Measurements from ENCODE around the gene PRELID3B. TPM values are rescaled to one million over a fixed set of nuclear protein-coding genes. Genes with fewer than 3 reads are reported as not detected.

Gene PRELID3B
- total RNA-seq, 2 donors from 2014 or later, result 28.9 to 35.6 TPM

DNA sequence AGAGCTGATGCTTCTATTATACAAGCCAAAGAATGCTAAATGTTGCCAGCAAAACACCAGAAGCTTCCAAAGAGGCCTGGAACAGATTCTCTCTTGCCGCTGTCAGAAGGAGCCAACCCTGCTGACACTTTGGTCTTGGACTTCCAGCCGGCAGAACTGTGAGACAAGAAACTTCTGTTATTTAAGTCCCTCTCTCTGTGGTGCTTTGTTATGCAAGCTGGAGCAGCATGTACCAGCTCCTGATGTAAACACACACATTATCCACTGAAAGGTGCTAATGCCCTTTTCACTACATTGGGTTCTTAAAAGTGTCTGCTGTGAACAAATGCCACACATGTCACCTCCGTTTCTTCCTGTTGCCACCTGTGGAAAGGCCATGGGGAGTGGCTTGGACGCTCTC, 25.9 kb upstream of the PRELID3B start:
- H3K27ac ChIP-seq, result no peak overlapping the region
- no peaks in the 10 kb centered on the region for H3K9me3 ChIP-seq
- DNase-seq (ENCODE audit: low spot score), result no peak
- H3K4me3 ChIP-seq, result no peak overlapping the region
- TF ChIP-seq POLR2AphosphoS5 (IDR thresholded peaks at IDR 0.05) (no peak), POLR2A (IDR thresholded peaks at IDR 0.05) (no peak)
- TF ChIP-seq, protein P1, sequence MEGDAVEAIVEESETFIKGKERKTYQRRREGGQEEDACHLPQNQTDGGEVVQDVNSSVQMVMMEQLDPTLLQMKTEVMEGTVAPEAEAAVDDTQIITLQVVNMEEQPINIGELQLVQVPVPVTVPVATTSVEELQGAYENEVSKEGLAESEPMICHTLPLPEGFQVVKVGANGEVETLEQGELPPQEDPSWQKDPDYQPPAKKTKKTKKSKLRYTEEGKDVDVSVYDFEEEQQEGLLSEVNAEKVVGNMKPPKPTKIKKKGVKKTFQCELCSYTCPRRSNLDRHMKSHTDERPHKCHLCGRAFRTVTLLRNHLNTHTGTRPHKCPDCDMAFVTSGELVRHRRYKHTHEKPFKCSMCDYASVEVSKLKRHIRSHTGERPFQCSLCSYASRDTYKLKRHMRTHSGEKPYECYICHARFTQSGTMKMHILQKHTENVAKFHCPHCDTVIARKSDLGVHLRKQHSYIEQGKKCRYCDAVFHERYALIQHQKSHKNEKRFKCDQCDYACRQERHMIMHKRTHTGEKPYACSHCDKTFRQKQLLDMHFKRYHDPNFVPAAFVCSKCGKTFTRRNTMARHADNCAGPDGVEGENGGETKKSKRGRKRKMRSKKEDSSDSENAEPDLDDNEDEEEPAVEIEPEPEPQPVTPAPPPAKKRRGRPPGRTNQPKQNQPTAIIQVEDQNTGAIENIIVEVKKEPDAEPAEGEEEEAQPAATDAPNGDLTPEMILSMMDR (IDR thresholded peaks at IDR 0.05), result no peak
- WGBS, result 67% methylated on average over 4 of the region's 4 CpGs
- no peaks in the 10 kb centered on the region for H3K36me3 ChIP-seq
- intact Hi-C loops (cut with DNase I), result no loop called here
- no peaks in the 10 kb centered on the region for H3K27me3 ChIP-seq (replicated peaks; ENCODE audit: insufficient read depth)
- no peaks in the 10 kb centered on the region for H3K4me1 ChIP-seq (replicated peaks)

DNA sequence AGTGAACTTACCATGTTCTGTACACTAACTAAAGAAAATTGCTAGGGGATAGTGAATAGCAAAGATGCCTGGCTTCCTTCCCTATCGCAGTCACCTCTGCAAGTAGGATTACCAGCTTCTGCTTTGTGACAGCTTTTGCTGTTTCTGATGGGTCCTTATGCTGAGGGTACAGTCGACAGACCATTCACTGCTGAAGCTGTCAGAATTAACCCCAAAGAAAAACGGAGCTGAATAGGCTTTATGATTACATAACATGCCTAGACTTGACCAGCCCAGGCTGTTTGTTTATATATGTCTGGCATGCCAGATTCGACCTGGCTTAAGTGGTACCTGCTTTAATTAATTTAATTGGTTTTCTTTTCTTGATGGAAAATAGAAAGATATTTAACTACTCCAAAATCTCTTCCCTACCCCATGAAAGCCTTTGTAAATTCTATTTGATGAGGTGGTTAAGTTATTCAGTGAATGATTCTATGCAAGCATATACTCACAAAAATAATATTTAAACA, 21.7 kb upstream of the PRELID3B start:
- no peak for TF ChIP-seq POLR2A (IDR thresholded peaks at IDR 0.05)
- TF ChIP-seq, protein P1 (IDR thresholded peaks at IDR 0.05), result no peak
- no peak for TF ChIP-seq POLR2AphosphoS5 (IDR thresholded peaks at IDR 0.05)
- no peak overlapping the region for H3K4me3 ChIP-seq
- intact Hi-C loops (cut with DNase I), result no loop called here
- 20% methylated on average over 4 of the region's 4 CpGs for WGBS
- no peaks in the 10 kb centered on the region for H3K27me3 ChIP-seq (replicated peaks; ENCODE audit: insufficient read depth)
- H3K27ac ChIP-seq, result no peak overlapping the region
- H3K36me3 ChIP-seq, result no peaks in the 10 kb centered on the region
- H3K4me1 ChIP-seq (replicated peaks), result no peaks in the 10 kb centered on the region
- DNase-seq (ENCODE audit: low spot score), result no peak
- H3K9me3 ChIP-seq, result no peaks in the 10 kb centered on the region

DNA sequence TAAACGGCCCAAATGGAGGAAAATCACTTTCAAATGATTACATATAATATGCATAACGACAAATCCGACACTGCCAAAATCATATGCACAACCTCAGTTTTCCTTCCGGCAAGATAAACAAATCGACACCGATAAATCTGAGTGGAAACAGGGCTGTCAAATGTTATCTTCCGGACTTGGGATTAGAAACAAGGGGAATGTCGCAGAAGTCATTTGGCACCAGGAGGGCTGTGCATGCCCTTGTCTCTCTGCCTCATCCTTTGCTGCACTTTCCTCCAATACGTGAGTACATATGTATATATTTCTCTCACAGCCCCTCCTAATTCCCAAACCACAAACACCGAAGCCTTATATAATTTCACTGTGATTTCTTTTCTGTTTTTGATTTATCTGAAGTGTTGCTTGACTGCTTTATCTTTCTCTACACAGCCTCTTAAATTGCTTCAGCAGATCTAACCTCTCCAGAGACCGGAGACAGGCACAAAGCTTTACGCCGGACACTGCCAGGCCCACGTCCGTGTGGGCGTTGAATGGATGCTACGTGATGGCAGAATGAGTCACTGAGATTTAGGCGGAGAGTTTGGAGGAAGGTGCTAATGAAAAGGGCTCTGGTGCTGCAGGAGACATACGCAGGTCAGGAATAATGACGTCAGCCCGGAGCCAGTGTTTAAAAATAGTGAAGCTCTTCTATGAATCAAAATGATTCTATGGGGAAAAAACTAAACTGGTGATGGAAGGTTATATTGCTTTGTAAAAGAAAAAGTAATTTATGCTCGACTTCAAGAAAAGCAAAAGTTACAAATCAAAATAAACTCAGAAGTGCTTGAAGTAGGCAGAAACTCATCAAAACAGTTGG, 21.0 kb upstream of the PRELID3B start:
- 51% methylated on average over 22 of the region's 22 CpGs for WGBS
- intact Hi-C loops (cut with DNase I), result no loop called here
- H3K27ac ChIP-seq, result no peak overlapping the region
- H3K36me3 ChIP-seq, result no peaks in the 10 kb centered on the region
- no peaks in the 10 kb centered on the region for H3K9me3 ChIP-seq
- H3K27me3 ChIP-seq (replicated peaks; ENCODE audit: insufficient read depth), result no peaks in the 10 kb centered on the region
- no peak for DNase-seq (ENCODE audit: low spot score)
- H3K4me3 ChIP-seq, result no peak overlapping the region
- TF ChIP-seq POLR2A (IDR thresholded peaks at IDR 0.05), result no peak
- TF ChIP-seq POLR2AphosphoS5 (IDR thresholded peaks at IDR 0.05), result no peak
- TF ChIP-seq, protein P1 (IDR thresholded peaks at IDR 0.05), result no peak
- H3K4me1 ChIP-seq (replicated peaks), result no peaks in the 10 kb centered on the region

DNA sequence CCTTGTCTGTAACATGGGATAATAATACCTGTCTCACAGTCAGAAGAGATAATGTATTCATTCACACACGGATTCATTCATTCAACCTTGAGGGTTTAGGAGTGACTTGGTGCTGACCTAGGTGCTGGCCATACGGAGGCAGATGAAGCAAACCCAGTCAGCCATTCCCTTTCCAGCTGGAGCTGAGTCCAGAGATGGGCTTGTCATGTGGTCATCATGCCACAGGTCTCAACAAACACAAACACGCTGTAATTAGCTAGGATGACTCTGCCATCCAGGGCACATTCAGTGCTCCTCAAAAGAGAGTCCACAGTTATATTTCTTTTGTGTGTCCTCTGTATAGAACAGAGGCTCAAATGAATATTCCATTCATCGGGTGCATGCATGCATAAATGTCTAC, 19.5 kb upstream of the PRELID3B start:
- Histone ChIP-seq H3K36me3 (no peaks in the 10 kb centered on the region), H3K27ac (no peak overlapping the region), H3K4me1 (replicated peaks) (no peaks in the 10 kb centered on the region), H3K9me3 (no peaks in the 10 kb centered on the region), H3K4me3 (no peak overlapping the region), H3K27me3 (replicated peaks; ENCODE audit: insufficient read depth) (no peaks in the 10 kb centered on the region)
- intact Hi-C loops (cut with DNase I), result no loop called here
- no peak for DNase-seq (ENCODE audit: low spot score)
- WGBS, result 67% methylated on average over 4 of the region's 4 CpGs
- no peak for TF ChIP-seq POLR2AphosphoS5 (IDR thresholded peaks at IDR 0.05)
- TF ChIP-seq, protein P1 (IDR thresholded peaks at IDR 0.05), result no peak

DNA sequence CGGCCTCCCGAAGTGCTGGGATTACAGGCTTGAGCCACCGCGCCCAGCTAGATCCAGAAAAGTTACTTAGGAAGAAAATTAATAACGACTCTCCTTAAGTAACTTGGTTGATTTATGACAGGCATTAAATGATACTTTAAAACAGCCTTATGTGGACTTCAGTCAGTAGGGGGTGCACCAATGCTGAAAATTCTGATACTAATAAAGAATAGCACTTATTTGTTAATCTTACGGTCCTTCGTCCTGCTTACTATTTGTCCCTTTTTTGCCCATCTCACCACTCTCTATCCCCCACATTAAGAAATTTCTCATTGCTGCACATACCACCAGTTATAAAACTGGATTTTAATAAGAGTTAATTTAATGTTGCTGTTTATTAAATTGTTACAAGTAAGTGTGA, 12.7 kb upstream of the PRELID3B start:
- no peak overlapping the region for H3K27ac ChIP-seq
- H3K27me3 ChIP-seq (replicated peaks; ENCODE audit: insufficient read depth), result no peaks in the 10 kb centered on the region
- TF ChIP-seq POLR2A (IDR thresholded peaks at IDR 0.05) (no peak), POLR2AphosphoS5 (IDR thresholded peaks at IDR 0.05) (no peak)
- TF ChIP-seq, protein P1 (IDR thresholded peaks at IDR 0.05), result peak in 3 of 4 experiments; percentile 18 to 47 (median 39)
- 60% methylated on average over 7 of the region's 7 CpGs for WGBS
- H3K36me3 ChIP-seq, result no peaks in the 10 kb centered on the region
- H3K4me1 ChIP-seq (replicated peaks), result no peaks in the 10 kb centered on the region
- H3K4me3 ChIP-seq, result no peak overlapping the region
- DNase-seq (ENCODE audit: low spot score), result no peak
- intact Hi-C loops (cut with DNase I), result no loop called here
- no peaks in the 10 kb centered on the region for H3K9me3 ChIP-seq

Measured in prostate gland (tissue), 2 donors.